Parathyroid adenoma (tissue), 2 donors: ENCODE data around the gene NR3C2.

ENCODE experiments used
- H2AFZ ChIP-seq: fragments of 300-600 bp; sonication (generic); one replicate; pipeline ENCODE4 v1.7.0; 2017; ENCODE audit warnings: antibody characterized with exemption, mild to moderate bottlenecking
- H3K27ac ChIP-seq: fragments of 300-600 bp; sonication (generic); one replicate; pipeline ENCODE4 v1.7.0; 2017
- H3K27me3 ChIP-seq: fragments of 300-600 bp; sonication (generic); one replicate; pipeline ENCODE4 v1.7.0; 2017; ENCODE audit warnings: low read length; ENCODE audit not compliant: control insufficient read depth, insufficient read depth
- H3K36me3 ChIP-seq: fragments of 300-600 bp; sonication (generic); one replicate; pipeline ENCODE4 v1.7.0; 2017; ENCODE audit warnings: low read length; ENCODE audit not compliant: control insufficient read depth, insufficient read depth
- H3K4me1 ChIP-seq: fragments of 300-600 bp; sonication (generic); one replicate; pipeline ENCODE4 v1.7.0; 2017; ENCODE audit warnings: control low read depth
- H3K4me2 ChIP-seq: fragments of 300-600 bp; sonication (generic); one replicate; pipeline ENCODE4 v1.7.0; 2017; ENCODE audit warnings: low read length
- H3K4me3 ChIP-seq: fragments of 300-600 bp; sonication (generic); one replicate; pipeline ENCODE4 v1.7.0; 2017; ENCODE audit warnings: low read depth, low read length
- H3K79me2 ChIP-seq: fragments of 300-600 bp; sonication (generic); one replicate; pipeline ENCODE4 v1.7.0; 2017; ENCODE audit warnings: control low read depth
- H3K9ac ChIP-seq: fragments of 300-600 bp; sonication (generic); one replicate; pipeline ENCODE4 v1.7.0; 2017; ENCODE audit warnings: mild to moderate bottlenecking
- H3K9me3 ChIP-seq: fragments of 300-600 bp; sonication (generic); one replicate; pipeline ENCODE4 v1.7.0; 2017; ENCODE audit warnings: low read length; ENCODE audit not compliant: control insufficient read depth
- CTCF ChIP-seq: fragments of 300-600 bp; sonication (generic); IDR thresholded peaks from one replicate; pipeline ENCODE4 v1.7.0; 2017; ENCODE audit warnings: antibody characterized with exemption, mild to moderate bottlenecking
- donor health status: primary hyperparathyroidism.

NR3C2 gene

GRCh38 chr4:148454835-148455234 lies 12.6 kb upstream of the NR3C2 start:
- no peaks in the 10 kb centered on the region for H3K79me2 ChIP-seq
- H3K4me3 ChIP-seq: no peak overlapping the region
- H3K27me3 ChIP-seq: no peaks in the 10 kb centered on the region
- H3K27ac ChIP-seq: no peak overlapping the region
- H2AFZ ChIP-seq: no peak overlapping the region
- TF ChIP-seq CTCF: no peak
- H3K9ac ChIP-seq: no peak overlapping the region
- no peaks in the 10 kb centered on the region for H3K9me3 ChIP-seq
- H3K4me1 ChIP-seq: no peaks in the 10 kb centered on the region
- H3K36me3 ChIP-seq: no peaks in the 10 kb centered on the region
- H3K4me2 ChIP-seq: no peak overlapping the region

- Histone ChIP-seq H3K27ac (no peak overlapping the region), H3K79me2 (no peaks in the 10 kb centered on the region), H3K27me3 (no peaks in the 10 kb centered on the region), H3K4me1 (no peaks in the 10 kb centered on the region), H2AFZ (no peak overlapping the region), H3K9ac (no peak overlapping the region), H3K36me3 (no peaks in the 10 kb centered on the region), H3K4me2 (no peak overlapping the region), H3K9me3 (no peaks in the 10 kb centered on the region), H3K4me3 (no peak overlapping the region)
- TF ChIP-seq CTCF: no peak
Measured at GRCh38 chr4:148453833-148454232, 11.6 kb upstream of the NR3C2 start.

- Histone ChIP-seq H3K79me2 (no peaks in the 10 kb centered on the region), H3K27me3 (no peaks in the 10 kb centered on the region), H3K9me3 (no peaks in the 10 kb centered on the region), H3K4me3 (no peak overlapping the region), H3K9ac (no peak overlapping the region), H3K27ac (no peak overlapping the region), H2AFZ (no peak overlapping the region), H3K4me1 (no peaks in the 10 kb centered on the region), H3K36me3 (no peaks in the 10 kb centered on the region), H3K4me2 (no peak overlapping the region)
- TF ChIP-seq CTCF: no peak
Measured at GRCh38 chr4:148452970-148453369, 10.8 kb upstream of the NR3C2 start.

- Histone ChIP-seq H3K36me3 (no peaks in the 10 kb centered on the region), H3K4me3 (no peak overlapping the region), H2AFZ (no peak overlapping the region), H3K4me2 (no peak overlapping the region), H3K27me3 (no peaks in the 10 kb centered on the region), H3K27ac (no peak overlapping the region), H3K9ac (no peak overlapping the region), H3K9me3 (no peaks in the 10 kb centered on the region), H3K4me1 (no peaks in the 10 kb centered on the region), H3K79me2 (no peaks in the 10 kb centered on the region)
- no peak for TF ChIP-seq CTCF
Measured at GRCh38 chr4:148449921-148450320, 7.7 kb upstream of the NR3C2 start.

GRCh38 chr4:148448141-148448540 lies 5.9 kb upstream of the NR3C2 start:
- H3K36me3 ChIP-seq: no peaks in the 10 kb centered on the region
- no peak overlapping the region for H3K27ac ChIP-seq

More at GRCh38 chr4:148448141-148448540, 5.9 kb upstream of the NR3C2 start:
- no peak overlapping the region for H3K9ac ChIP-seq
- H3K4me1 ChIP-seq: no peaks in the 10 kb centered on the region
- no peaks in the 10 kb centered on the region for H3K79me2 ChIP-seq
- H2AFZ ChIP-seq: no peak overlapping the region
- no peaks in the 10 kb centered on the region for H3K9me3 ChIP-seq
- no peak for TF ChIP-seq CTCF
- no peak overlapping the region for H3K4me2 ChIP-seq
- H3K4me3 ChIP-seq: no peak overlapping the region
- no peaks in the 10 kb centered on the region for H3K27me3 ChIP-seq
